HG03039 (cell line): ENCODE measurements around the gene CAMTA1.

Experiments used
- ATAC-seq: cut with Tn5 transposase; IDR thresholded peaks from one replicate; pipeline ENCODE4 v1.9.1; 2021; ENCODE audit warnings: mild to moderate bottlenecking, moderate library complexity; ENCODE audit not compliant: unreplicated experiment

The CAMTA1 gene

GRCh38 chr1:7710859-7711258, 925.6 kb downstream of the CAMTA1 start:
- no peak for ATAC-seq

GRCh38 chr1:7712731-7713323, 927.6 kb downstream of the CAMTA1 start:
- no peak for ATAC-seq

GRCh38 chr1:7716506-7716905, 931.3 kb downstream of the CAMTA1 start:
- ATAC-seq, result no peak

GRCh38 chr1:7717748-7718368, 932.6 kb downstream of the CAMTA1 start:
- no peak for ATAC-seq

GRCh38 chr1:7719468-7720094, 934.3 kb downstream of the CAMTA1 start:
- ATAC-seq, result no peak

GRCh38 chr1:7721940-7722669, 936.9 kb downstream of the CAMTA1 start:
- ATAC-seq, result no peak

GRCh38 chr1:7722670-7723012, 937.4 kb downstream of the CAMTA1 start:
- no peak for ATAC-seq

GRCh38 chr1:7726623-7727022, 941.4 kb downstream of the CAMTA1 start:
- no peak for ATAC-seq

- ATAC-seq, result no peak
Measured at GRCh38 chr1:7727809-7728471, 942.7 kb downstream of the CAMTA1 start.

GRCh38 chr1:7729761-7730160, 944.5 kb downstream of the CAMTA1 start:
- ATAC-seq, result no peak

GRCh38 chr1:7732331-7732730, 947.1 kb downstream of the CAMTA1 start:
- no peak for ATAC-seq

- ATAC-seq, result no peak
Measured at GRCh38 chr1:7733276-7733675, 948.0 kb downstream of the CAMTA1 start.

- no peak for ATAC-seq
Measured at GRCh38 chr1:7738044-7738443, 952.8 kb downstream of the CAMTA1 start.

- no peak for ATAC-seq
Measured at GRCh38 chr1:7743346-7743745, 958.1 kb downstream of the CAMTA1 start.

GRCh38 chr1:7744882-7745281, 959.6 kb downstream of the CAMTA1 start:
- no peak for ATAC-seq

GRCh38 chr1:7745783-7746182, 960.5 kb downstream of the CAMTA1 start:
- ATAC-seq, result no peak

GRCh38 chr1:7747605-7748004, 962.4 kb downstream of the CAMTA1 start:
- no peak for ATAC-seq

GRCh38 chr1:7749126-7749525, 963.9 kb downstream of the CAMTA1 start:
- ATAC-seq, result no peak

- ATAC-seq, result no peak
Measured at GRCh38 chr1:7751174-7751573, 965.9 kb downstream of the CAMTA1 start.

GRCh38 chr1:7752512-7753417, 967.5 kb downstream of the CAMTA1 start:
- ATAC-seq, result no peak
